NCI-H1436 (cell line): Measurements from ENCODE around the gene TRIP13.
"Not testable (repeated sequence)": the region's sequence is repeated elsewhere in the genome, so short reads cannot be mapped to it uniquely, and the experiment has no call there.

Experiments
- DNase-seq: peaks from one replicate; lab custom pipeline; 2025; lab: John Stamatoyannopoulos, UW

The TRIP13 gene

DNA sequence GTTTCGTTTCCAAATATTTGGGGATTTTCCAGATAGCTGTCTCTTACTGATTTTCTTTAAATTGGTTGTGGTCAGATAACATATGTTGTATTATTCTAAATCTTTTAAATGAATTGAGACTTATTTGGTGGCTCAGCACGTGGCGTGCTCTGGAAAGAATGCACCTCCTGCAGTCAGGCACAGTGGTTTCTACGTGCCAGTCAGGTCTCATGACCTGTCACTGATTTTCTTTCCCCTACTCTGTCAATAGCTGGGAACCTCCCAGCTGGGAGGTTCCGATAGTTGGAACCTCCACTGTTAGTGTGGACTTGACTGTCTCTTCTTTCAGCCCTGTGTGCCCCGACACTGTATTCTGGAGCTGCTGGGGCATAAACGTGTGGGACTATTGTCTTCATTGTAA is 27.6 kb downstream of the TRIP13 start:
- no peak for DNase-seq

- no peak for DNase-seq
Measured at GRCh38 chr5:921456-922435, 29.1 kb downstream of the TRIP13 start.

- DNase-seq = no peak
Measured at GRCh38 chr5:922436-923280, 30.0 kb downstream of the TRIP13 start.

- peak; percentile 62 for DNase-seq
Measured at GRCh38 chr5:923281-923873, 30.7 kb downstream of the TRIP13 start.

DNA sequence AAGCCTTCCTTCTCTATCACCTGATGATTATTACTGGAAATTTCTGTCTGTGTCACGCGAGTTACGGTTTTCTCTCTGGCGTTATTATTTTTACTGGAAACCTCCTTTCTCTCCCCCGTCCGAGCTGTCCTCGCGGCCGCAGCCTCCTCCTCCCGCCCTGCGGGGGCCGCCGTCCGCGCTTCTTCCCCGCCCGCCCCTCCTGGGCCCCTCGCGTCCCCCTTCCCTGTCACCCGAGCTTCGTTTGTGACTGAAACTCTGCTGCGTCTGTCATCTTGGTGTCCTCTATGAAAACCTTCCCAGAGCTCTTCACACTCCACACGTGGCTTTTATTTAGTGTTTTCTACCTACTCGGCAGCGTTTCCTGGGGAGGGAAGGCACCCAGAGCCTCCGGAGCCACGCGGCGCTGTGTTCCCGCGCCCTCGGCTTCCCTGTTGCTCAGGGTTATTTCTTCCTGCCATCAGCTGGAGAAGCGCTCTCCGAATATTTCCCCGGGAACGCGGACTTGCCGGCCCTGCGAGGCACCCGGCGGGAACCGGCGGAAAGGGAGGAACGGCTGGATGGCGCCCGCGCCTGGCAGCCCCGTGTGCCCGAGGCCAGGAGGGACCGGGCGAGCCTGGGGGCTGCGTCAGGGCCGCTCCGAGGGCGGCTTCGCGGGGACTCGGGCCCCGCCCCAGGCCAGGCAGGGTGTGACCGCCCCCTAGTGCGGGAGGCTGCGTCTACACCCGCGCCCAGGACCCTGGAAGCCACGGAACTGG is 33.9 kb downstream of the TRIP13 start:
- peak; percentile 41 for DNase-seq

- DNase-seq = no peak
Measured at GRCh38 chr5:927172-928015, 34.7 kb downstream of the TRIP13 start.

- not testable (repeated sequence) for DNase-seq
Measured at GRCh38 chr5:929182-929581, 36.5 kb downstream of the TRIP13 start.

DNA sequence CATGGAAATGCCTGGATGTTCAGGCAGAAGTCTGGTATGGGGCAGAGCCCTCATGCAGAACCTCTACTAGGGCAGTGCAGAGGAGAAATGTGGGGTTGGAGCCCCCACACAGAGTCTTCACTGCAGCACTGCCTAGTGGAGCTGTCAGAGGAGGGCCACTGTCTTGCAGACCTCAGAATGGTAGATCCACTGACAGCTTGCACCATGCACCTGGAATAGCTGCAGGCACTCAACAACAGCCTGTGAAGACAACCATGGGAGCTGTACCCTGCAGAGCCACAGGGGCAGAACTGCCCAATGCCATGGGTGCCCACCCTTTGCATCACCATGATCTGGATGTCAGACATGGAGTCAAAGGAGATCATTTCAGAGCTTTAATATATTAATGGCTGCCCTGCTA is 36.9 kb downstream of the TRIP13 start:
- DNase-seq = no peak

DNA sequence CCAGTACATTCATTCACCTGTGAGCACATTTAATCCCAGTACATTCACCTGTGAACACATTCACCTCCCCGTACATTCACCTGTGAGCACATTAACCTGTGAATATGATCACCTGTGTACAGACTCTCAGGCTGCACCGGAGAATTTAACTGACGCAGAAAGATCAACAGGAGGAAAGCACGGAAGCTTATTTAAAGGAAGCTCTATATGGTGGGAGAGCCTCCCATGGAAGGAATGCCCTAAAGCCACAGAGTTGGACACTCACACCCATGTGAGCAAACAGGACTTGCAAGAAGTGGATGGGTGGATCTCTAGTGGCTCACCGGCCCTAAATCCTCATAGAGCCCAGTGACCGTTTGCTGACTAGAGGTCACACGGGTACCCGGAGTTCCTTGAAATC is 38.2 kb downstream of the TRIP13 start:
- DNase-seq = no peak

GRCh38 chr5:931570-932145 is 39.0 kb downstream of the TRIP13 start:
- no peak for DNase-seq

DNA sequence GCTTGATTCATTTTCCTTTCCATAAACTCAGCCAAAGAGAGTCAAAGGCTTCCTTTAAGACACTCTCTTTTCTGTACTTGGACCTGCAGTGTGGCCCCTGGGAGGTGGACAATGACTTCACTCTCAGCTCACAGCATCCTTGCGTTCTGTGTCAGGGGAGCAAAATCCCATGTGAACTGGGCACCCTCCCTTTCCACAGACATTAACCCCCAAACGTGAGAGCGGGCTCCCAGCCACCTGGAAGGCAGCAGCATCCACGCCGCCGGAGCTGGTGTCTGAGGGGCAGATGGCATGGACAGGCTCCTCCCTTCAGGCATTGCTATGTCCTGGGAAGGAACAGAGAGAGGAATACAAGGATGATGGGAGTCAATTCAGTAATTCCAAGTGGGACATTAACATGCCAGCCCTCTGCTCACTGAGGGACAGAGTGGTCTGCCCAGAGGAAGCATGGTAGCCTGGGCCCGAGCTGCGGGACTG is 39.5 kb downstream of the TRIP13 start:
- no peak for DNase-seq

DNA sequence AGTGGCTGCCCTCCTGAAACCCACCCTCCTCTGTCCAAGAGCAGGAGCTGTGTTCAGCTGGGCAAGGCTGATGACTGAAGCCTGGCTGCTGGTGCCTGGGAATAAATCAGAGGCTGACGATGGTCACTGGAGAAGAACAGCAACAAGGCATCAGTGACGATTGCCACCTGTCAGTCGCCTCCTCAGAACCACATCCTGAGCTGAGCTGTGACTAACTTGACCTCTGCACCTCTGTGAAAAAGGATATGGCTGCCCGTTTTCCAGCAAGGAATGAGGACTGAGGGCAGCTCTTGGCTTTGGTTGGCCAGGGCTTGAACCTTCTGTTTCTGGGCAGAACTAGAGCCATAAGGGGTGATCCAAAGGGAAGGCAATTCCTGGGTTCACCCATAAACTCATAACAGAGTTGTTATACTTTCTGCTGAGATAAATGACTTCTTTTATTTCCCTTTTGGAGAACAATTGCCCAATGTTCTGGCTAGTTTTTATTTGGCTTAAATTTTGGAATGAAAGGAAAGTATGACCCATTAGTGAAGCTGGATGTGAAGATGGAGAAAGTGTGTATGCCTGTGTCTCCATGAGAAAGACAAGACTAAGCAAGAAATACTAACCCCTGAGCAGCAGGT is 40.1 kb downstream of the TRIP13 start:
- no peak for DNase-seq

GRCh38 chr5:933251-933861 is 40.7 kb downstream of the TRIP13 start:
- no peak for DNase-seq

- not testable (repeated sequence) for DNase-seq
Measured at GRCh38 chr5:933951-934350, 41.3 kb downstream of the TRIP13 start.

GRCh38 chr5:934381-934967 is 41.8 kb downstream of the TRIP13 start:
- DNase-seq = not testable (repeated sequence)

GRCh38 chr5:935510-936084 is 42.9 kb downstream of the TRIP13 start:
- no peak for DNase-seq

- DNase-seq = no peak
Measured at GRCh38 chr5:936149-937144, 43.8 kb downstream of the TRIP13 start.
